Tibial nerve (tissue), 4 donors: Measurements from ENCODE around the gene FKBP9.
"Not testable (repeated sequence)": the region's sequence is repeated elsewhere in the genome, so short reads cannot be mapped to it uniquely, and the experiment has no call there.

Experiments
- CTCF ChIP-seq, 5 experiments: fragments of 200-600 bp in 3 of 5; fragments of 450-650 bp in 2 of 5; sonication (generic) in 3 of 5; IDR thresholded peaks; one replicate each; pipeline ENCODE4 v1.5.1; 2016 to 2019; ENCODE audit warnings: antibody characterized with exemption in 5 of 5, mild to moderate bottlenecking in 3 of 5, moderate library complexity in 2 of 5
- EP300 ChIP-seq, 2 donors: sonication (generic); formaldehyde crosslinking; IDR thresholded peaks; one replicate each; pipeline ENCODE4 v1.6.1; 2017; ENCODE audit warnings: antibody characterized with exemption in 2 of 2, mild to moderate bottlenecking in 1 of 2

- not testable (repeated sequence) for TF ChIP-seq CTCF, EP300 (IDR thresholded peaks at IDR 0.05)
Measured at GRCh38 chr7:32967268-32967582, 10.0 kb downstream of the FKBP9 start.
